ENCODE results near the gene CNDP1.

The CNDP1 gene

GRCh38 chr18:74516271-74517235 is 17.7 kb upstream of the CNDP1 start:
- no peak overlapping the region for H3K27ac ChIP-seq
- no peak for TF ChIP-seq ZFX (IDR thresholded peaks at IDR 0.05)
- TF ChIP-seq, protein P1, sequence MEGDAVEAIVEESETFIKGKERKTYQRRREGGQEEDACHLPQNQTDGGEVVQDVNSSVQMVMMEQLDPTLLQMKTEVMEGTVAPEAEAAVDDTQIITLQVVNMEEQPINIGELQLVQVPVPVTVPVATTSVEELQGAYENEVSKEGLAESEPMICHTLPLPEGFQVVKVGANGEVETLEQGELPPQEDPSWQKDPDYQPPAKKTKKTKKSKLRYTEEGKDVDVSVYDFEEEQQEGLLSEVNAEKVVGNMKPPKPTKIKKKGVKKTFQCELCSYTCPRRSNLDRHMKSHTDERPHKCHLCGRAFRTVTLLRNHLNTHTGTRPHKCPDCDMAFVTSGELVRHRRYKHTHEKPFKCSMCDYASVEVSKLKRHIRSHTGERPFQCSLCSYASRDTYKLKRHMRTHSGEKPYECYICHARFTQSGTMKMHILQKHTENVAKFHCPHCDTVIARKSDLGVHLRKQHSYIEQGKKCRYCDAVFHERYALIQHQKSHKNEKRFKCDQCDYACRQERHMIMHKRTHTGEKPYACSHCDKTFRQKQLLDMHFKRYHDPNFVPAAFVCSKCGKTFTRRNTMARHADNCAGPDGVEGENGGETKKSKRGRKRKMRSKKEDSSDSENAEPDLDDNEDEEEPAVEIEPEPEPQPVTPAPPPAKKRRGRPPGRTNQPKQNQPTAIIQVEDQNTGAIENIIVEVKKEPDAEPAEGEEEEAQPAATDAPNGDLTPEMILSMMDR (conservative IDR thresholded peaks at IDR 0.05) = no peak

- TF ChIP-seq ZFX (IDR thresholded peaks at IDR 0.05) = no peak
- TF ChIP-seq, protein P1 (conservative IDR thresholded peaks at IDR 0.05) = no peak
- no peak overlapping the region for H3K27ac ChIP-seq
Observed at GRCh38 chr18:74517236-74517630, 17.1 kb upstream of the CNDP1 start.

DNA sequence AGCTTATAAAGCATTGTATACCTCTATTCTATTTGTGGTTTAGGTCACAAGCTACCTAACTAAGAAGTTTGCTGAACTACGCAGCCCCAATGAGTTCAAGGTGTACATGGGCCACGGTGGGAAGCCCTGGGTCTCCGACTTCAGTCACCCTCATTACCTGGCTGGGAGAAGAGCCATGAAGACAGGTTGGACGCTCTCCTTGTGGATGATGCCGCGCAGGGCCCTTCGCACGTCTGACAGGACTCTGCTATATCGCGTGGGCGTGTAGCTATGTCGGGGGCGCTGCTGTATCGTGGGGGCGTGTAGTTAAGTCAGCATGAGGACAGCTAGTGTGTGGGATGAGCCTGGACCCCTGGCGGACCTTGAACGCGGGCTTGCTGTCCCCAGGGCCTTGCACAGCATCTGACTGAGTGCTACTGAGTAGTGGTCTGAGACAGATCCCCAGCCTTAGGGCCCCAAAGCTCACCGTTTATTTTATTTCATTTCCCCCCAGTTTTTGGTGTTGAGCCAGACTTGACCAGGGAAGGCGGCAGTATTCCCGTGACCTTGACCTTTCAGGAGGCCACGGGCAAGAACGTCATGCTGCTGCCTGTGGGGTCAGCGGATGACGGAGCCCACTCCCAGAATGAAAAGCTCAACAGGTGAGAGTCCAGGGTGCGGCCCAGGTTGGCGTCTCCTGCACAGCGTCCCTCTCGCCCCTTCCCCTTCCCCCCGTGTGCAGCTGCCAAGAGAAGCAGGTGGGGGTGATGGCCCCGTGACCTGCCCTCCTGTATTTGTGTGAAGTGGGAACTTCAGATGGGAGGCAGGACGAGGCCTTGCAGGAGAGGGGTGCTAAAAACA is 15.6 kb upstream of the CNDP1 start:
- TF ChIP-seq ZFX (IDR thresholded peaks at IDR 0.05) = no peak
- TF ChIP-seq, protein P1 (conservative IDR thresholded peaks at IDR 0.05) = no peak
- H3K27ac ChIP-seq = no peak overlapping the region

DNA sequence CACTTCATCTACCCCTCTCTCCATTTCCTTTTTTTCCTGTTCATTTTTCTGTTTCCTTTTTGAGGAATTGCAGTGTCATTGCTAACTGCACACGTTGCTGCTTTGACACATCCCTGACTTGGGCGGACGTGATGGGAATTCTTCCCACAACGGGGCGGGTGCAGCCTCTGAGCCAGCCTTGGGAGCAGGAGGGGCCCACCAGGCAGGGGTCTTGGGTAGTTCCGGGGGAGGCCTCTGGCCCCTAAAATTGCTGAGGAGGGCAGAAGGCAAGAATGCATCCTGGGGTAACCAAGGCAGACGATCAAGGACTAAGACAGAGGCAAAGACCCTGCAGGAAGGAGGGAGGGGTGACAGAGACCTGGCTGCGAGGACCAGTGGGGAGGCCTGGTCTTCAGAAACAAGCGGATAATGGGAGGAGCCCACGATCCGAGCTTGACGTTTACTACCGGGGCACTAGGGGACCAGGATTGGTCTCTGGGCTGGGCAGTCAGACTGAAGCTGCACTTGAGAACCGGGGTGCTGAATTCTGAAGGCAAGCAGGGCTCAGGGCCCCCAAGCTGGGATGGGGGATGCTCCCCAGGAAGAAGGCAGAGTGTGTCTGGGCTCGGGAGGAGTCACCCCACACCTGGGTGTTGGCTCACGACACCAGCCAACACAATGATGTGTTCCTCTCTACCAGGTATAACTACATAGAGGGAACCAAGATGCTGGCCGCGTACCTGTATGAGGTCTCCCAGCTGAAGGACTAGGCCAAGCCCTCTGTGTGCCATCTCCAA is 14.8 kb upstream of the CNDP1 start:
- no peak for TF ChIP-seq ZFX (IDR thresholded peaks at IDR 0.05)
- TF ChIP-seq, protein P1 (conservative IDR thresholded peaks at IDR 0.05) = no peak
- no peak overlapping the region for H3K27ac ChIP-seq

DNA sequence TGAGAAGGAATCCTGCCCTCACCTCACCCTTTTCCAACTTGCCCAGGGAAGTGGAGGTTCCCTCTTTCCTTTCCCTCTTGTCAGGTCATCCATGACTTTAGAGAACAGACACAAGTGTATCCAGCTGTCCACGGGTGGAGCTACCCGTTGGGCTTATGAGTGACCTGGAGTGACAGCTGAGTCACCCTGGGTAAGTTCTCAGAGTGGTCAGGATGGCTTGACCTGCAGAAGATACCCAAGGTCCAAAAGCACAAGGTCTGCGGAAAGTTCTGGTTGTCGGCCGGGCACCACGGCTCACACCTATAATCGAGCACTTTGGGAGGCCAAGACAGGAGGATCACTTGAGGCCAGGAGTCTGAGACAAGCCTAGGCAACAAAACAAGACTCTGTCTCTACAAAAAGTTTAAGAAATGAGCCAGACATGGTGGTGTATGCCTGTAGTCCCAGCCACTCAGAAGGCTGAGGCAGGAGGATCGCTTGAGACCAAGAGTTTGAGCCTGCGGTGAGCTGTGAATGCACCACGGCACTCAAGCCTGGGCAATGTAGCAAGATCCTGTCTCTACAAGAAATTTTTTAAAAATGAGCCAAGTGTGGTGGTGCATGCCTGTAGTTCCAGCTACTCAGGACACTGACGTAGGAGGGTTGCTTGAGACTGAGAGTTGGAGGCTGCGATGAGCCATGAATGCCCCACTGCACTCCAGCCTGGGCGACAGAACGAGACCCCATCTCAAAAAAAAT is 14.0 kb upstream of the CNDP1 start:
- no peak overlapping the region for H3K27ac ChIP-seq
- TF ChIP-seq, protein P1 (conservative IDR thresholded peaks at IDR 0.05) = no peak
- TF ChIP-seq ZFX (IDR thresholded peaks at IDR 0.05) = no peak

DNA sequence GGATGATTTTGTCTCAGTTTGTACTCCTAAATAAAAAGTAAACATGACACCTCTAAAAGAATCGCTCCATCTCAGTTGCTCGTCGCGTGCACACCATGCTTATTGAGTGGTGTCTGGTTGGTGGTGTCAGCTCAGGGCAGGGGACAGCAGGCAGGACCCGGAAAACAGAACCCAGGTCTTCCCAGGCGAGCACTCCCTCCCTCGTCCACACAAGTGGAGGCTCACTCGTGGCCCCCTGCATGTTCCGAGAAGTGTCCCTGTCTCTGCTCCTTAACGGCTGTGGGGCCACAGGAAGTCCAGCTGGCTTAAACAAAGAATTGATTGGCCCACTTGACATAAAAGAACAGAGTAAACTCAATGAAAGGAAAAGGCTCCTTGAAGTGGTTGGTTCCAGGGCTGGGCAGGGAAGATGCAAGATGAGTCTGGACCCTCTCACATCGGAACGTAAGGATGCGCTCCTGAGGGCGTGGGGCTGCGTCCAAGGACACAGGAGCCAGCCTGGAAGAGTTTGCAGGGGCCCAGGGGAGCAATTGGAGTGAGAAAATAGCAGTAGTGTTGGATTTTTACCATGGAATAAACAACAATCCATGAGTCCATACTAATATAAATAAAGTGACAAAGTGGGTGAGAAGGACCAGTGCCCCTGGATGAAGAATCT is 13.1 kb upstream of the CNDP1 start:
- TF ChIP-seq ZFX (IDR thresholded peaks at IDR 0.05) = no peak
- TF ChIP-seq, protein P1 (conservative IDR thresholded peaks at IDR 0.05) = no peak
- no peak overlapping the region for H3K27ac ChIP-seq
